SJCRH30 (cell line): ENCODE results near the gene TMED4. TPM values are rescaled to one million over a fixed set of nuclear protein-coding genes. Genes with fewer than 3 reads are reported as not detected.
"Not testable (repeated sequence)": the region's sequence is repeated elsewhere in the genome, so short reads cannot be mapped to it uniquely, and the experiment has no call there.

Experiments
- DNase-seq, 2 experiments: peaks; one replicate each; pipeline ENCODE4 v3.0.0-alpha.2; 2015 to 2020
- H3K27ac ChIP-seq: fragments of 250-450 bp; sonication (Bioruptor Pico); 2 replicates; pipeline ENCODE4 v1.5.1; 2020; ENCODE audit warnings: mild to moderate bottlenecking, moderate library complexity
- H3K27me3 ChIP-seq: fragments of 250-450 bp; sonication (Bioruptor Pico); 2 replicates; pipeline ENCODE4 v1.5.1; 2020; ENCODE audit warnings: mild to moderate bottlenecking, moderate library complexity
- H3K36me3 ChIP-seq: fragments of 250-450 bp; sonication (Bioruptor Pico); 2 replicates; pipeline ENCODE4 v1.5.1; 2020; ENCODE audit warnings: mild to moderate bottlenecking, moderate library complexity
- H3K4me1 ChIP-seq: fragments of 250-450 bp; sonication (Bioruptor Pico); 2 replicates; pipeline ENCODE4 v1.5.1; 2020; ENCODE audit warnings: mild to moderate bottlenecking, moderate library complexity
- H3K4me3 ChIP-seq: fragments of 250-450 bp; sonication (Bioruptor Pico); 2 replicates; pipeline ENCODE4 v1.5.1; 2020; ENCODE audit warnings: mild to moderate bottlenecking, moderate library complexity
- H3K9me3 ChIP-seq: fragments of 250-450 bp; sonication (Bioruptor Pico); replicated peaks from 2 replicates; pipeline ENCODE4 v1.5.1; 2020; ENCODE audit warnings: mild to moderate bottlenecking, moderate library complexity
- total RNA-seq: library from RNA; depleted of rRNA; stranded (reverse); fragments of >200 nt; shearing (Covaris generic); gene quantifications from 2 replicates; pipeline ENCODE4 v1.2.3, GENCODE V29; 2014

The TMED4 gene
- total RNA-seq, 1 experiment from 2014 or later: 114 TPM

DNA sequence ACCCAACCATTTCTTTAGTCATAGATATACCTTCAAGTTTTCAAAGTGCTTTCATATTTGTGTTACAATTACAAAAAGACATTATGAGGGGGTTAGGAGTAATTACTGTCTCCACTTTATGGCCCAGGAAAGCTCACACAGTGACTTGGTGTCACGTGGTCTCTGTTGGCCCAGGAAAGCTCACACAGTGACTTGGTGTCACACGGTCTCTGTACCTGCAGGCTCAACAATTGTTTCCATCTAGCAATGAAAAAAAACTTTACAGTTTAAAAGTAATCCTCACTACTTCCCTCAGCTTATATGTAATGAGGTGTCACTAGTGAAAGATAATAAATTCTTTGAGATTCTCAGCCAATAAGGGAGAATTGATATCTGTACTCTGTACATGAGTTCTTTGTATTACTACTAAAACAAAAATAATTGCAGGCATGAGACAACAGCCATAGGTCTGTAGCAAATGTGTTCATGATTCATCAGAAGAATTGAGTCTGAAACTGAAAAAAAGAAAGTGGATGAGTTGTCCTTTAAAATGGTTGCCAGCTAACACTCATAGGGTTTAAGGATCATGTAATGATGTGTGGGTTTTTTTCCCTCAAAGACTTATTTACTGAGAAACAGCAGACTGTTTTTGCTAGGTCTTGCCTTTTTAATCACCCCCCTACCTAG lies 35.3 kb upstream of the TMED4 start:
- H3K9me3 ChIP-seq: no peaks in the 10 kb centered on the region
- no peak overlapping the region for H3K27ac ChIP-seq
- DNase-seq: no peak

DNA sequence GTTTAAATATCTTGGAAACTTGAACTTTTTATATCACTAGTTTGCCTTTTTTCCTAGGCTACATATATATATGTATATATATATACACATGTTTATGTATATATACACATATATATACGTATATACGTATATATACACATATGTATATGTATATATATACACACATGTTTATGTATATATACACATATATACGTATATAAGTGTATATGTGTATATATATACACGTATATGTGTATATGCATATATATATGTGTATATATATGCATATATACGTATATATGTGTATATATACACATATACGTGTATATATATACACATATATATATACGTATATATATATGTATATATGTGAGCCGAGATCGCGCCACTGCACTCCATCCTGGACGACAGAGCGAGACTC lies 34.5 kb upstream of the TMED4 start:
- Histone ChIP-seq H3K36me3 (peaks cover 2% of the 10 kb centered on the region), H3K27ac (no peak overlapping the region), H3K4me3 (no peak overlapping the region), H3K9me3 (no peaks in the 10 kb centered on the region), H3K27me3 (no peaks in the 10 kb centered on the region), H3K4me1 (no peaks in the 10 kb centered on the region)
- no peak for DNase-seq

More for the DNA sequence above, 35.3 kb upstream of the TMED4 start:
- no peaks in the 10 kb centered on the region for H3K27me3 ChIP-seq
- peaks cover 2% of the 10 kb centered on the region for H3K36me3 ChIP-seq
- H3K4me3 ChIP-seq: no peak overlapping the region
- peaks cover under 1% of the 10 kb centered on the region; the same call in 1 of the 2 replicates for H3K4me1 ChIP-seq

DNA sequence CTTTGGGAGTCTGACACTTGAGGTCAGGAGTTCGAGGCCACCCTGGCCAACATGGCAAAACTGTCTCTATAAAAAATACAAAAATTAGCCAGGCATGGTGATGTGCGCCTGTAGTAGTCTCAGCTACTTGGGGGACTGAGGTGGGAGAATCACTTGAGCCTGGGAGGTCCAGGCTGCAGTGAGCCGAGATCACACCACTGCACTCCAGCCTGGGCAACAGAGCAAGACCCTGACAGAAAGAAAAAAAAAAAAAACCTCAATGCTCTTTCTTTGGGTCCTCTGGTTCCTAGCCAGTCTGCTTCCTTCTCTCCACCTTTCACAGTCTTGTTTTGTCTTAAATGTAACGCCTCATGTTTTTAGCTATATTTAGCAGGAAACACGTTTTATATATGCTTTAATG lies 33.8 kb upstream of the TMED4 start:
- Histone ChIP-seq H3K27ac (no peak overlapping the region), H3K27me3 (no peaks in the 10 kb centered on the region), H3K36me3 (peaks cover 2% of the 10 kb centered on the region), H3K4me1 (no peaks in the 10 kb centered on the region), H3K4me3 (no peak overlapping the region), H3K9me3 (no peaks in the 10 kb centered on the region)
- DNase-seq: no peak

DNA sequence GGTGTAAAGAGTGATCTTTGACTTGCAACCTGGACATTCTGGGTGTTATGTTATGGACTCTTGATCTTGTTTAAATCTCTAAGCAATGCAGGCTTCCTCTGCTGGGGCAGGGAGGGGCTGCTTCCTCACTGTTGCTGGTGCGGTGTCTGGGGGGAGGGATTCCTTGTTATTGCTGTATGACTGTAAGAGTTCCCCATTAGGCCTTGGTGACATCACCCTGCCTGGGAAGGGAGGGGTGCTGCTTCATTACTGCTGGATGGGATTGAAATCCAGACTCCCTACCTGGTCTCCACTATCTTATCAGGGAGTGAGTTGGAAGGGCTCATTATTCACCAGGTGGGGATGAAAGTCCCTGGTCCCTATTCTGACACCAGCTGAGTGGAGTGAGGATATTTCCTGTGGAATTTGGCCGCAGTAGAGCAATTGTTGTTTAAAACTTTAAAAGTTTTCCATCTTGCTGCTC lies 33.1 kb upstream of the TMED4 start:
- Histone ChIP-seq H3K9me3 (no peaks in the 10 kb centered on the region), H3K27ac (no peak overlapping the region), H3K36me3 (peaks cover 2% of the 10 kb centered on the region), H3K4me1 (no peaks in the 10 kb centered on the region), H3K4me3 (no peak overlapping the region), H3K27me3 (no peaks in the 10 kb centered on the region)
- DNase-seq: no peak

DNA sequence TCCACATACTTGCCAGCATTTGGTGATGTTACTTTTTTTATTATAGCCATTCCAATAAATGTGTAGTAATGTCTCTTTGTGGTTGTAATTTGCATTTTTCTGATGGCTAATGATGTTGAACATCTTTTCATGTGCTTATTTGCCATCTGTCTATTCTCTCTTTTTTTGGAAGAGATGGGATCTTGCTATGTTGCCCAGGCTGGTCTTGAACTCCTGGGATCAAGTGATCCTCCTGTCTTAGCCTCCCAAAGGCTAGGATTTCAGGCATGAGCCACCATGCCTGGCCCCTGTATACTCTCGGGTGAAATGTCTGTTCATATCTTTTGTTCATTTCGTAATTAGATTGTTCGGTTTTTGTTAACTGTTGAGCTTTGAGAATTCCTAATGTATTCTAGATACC lies 27.8 kb upstream of the TMED4 start:
- Histone ChIP-seq H3K36me3 (peaks cover 5% of the 10 kb centered on the region; the same call in 1 of the 2 replicates), H3K4me1 (peaks cover 12% of the 10 kb centered on the region), H3K27me3 (no peaks in the 10 kb centered on the region), H3K4me3 (no peak overlapping the region), H3K27ac (no peak overlapping the region), H3K9me3 (no peaks in the 10 kb centered on the region)
- no peak for DNase-seq

DNA sequence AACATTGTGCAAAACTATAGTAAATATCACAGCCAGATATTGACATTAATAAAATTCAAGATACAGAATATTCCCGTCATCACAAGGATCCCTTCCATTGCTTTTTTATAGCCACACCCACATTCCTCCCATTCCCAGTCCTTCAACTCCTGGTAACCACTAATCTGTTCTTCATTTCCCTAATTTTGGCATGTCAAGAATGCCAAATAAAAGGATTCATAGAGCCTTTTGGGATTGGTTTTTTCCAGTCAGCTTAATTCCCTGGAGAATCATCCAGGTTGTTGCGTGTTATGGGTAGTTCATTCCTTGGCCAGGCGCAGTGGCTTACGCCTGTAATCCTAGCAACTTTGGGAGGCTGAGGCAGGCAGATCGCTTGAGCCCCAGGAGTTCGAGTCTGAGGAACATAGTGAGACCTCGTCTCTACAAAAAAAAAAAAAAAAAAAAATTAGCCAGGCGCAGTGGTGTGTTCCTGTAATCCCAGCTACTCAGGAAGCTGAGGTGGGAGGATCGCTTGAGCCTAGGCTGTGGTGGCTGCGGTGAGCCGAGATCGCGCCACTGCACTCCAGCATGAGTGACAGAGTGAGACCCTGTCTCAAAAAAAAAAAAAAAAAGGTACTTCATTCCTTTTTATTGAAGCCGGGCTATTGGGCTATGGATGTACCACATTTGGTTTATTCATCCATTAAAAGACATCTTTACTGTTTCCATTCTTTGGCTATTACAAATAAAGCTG lies 27.1 kb upstream of the TMED4 start:
- Histone ChIP-seq H3K27ac (no peak overlapping the region), H3K27me3 (no peaks in the 10 kb centered on the region), H3K4me1 (peaks cover 12% of the 10 kb centered on the region), H3K36me3 (0 out of 2 replicates have a peak, but pooled peaks cover 3% of the 10 kb centered on the region), H3K9me3 (no peaks in the 10 kb centered on the region), H3K4me3 (no peak overlapping the region)
- peak in 1 of 2 experiments; percentile 27 for DNase-seq

DNA sequence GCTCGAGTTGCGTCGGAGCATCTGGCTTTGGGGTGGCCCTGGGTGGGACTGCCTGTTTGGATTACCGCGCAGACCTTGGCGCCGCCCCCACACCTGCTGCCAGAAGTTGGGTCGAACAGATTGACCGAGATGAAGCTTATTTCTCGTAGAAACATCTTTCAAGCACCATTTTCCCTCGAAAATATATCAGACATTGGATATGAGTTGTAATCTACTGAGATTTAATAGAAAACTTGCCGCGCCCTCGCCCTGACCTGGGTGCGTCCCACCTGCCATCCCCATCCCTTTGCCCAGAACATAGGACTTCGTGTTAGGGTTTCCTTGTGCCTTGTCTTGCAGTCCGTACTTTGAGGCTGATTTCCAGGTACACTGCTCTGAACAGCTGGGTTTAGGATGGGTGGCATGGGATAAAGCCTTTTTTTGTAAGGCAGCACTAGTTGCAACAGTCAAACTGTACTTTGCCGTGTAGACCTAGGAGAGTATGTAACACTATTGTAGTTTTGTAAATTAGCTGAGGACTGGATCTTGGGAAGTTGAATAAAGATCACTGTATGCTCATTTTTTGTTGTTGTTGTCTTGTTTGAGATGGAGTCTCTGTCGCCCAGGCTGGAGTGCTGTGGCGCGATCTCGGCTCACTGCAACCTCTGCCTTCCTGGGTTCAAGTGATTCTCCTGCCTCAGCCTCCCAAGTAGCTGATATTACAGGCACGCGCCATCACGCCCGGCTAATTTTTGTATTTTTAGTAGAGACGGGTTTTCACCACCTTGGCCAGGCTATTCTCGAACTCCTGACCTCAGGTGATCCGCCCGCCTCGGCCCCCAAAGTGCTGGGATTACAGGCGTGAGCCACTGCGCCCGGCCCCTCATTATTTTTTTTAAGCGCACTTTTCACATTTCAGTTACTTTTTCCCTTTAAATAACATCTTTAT lies 25.4 kb upstream of the TMED4 start:
- Histone ChIP-seq H3K27ac (peak overlapping the region; percentile 65), H3K4me3 (peak overlapping the region; percentile 87), H3K27me3 (no peaks in the 10 kb centered on the region), H3K4me1 (peaks cover 12% of the 10 kb centered on the region), H3K36me3 (0 out of 2 replicates have a peak, but pooled peaks cover 3% of the 10 kb centered on the region), H3K9me3 (no peaks in the 10 kb centered on the region)
- no peak for DNase-seq

DNA sequence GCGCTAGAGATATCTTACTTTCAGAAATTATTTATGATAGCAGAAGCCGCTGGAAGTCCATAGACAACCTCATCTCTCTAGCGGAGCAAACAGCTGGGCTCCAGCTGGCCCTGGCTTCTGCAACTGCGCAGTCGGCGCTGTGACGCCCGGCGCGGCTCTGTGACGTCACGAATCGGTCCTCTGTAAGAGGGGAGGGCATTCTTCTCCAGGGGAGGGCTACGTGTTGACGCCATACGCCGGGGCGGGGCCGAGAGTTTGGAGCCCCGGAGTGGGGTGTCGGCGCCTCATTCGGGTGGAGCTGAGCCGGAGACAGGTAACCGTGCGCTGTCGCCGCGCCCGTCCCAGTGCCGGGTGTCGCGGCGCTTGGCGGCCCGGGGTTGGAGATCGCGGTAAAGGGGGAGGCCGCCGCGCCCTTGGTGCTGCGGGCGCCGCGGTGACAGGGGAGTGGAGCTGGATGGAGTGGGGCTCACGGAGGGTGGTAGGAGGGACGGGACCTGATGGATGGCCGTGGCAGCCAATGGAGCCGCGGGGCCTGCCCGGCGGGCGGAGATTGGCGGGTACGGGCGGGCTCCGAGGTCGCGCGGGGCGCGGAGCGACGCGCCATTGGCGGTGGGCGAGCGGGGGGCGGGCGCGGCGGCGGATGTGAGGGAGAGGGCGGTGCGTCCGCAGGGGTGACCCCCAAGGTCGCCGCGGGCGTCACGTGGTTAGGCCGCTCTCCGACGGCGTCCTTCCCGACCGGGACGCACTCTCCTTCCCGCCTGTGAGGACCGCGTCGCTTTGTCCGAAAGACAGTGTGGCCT lies 24.5 kb upstream of the TMED4 start, which contains the start of gene OGDH:
Gene OGDH (plus strand): TSS at position 287 of the 800 bp plus-strand sequence. CDS start 17,717 bp downstream, outside the sequence.
- Histone ChIP-seq H3K36me3 (0 out of 2 replicates have a peak, but pooled peaks cover 3% of the 10 kb centered on the region), H3K4me1 (peaks cover 12% of the 10 kb centered on the region), H3K27ac (peak within 1 kb of the TSS; percentile 65), H3K27me3 (no peaks in the 10 kb centered on the region), H3K4me3 (peak within 1 kb of the TSS; percentile 87), H3K9me3 (no peaks in the 10 kb centered on the region)
- peak; percentile 99 for DNase-seq

DNA sequence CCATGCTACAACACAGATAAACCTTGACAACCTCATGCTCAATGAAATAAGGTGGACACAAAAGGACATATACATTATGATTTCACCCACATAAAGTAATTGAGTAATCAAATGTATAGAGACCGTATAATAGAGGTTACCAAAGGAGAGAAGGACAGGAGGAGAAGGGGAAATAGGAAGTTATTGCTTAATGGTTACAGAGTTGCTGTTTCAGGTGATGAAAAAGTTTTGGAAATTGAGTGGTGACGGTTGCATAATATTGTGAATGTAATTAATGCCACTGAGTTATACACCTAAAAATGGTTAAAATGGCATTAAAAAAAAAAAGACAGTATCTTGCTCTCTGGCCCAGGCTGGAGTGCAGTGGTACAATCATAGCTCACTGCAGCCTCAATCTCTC lies 22.9 kb upstream of the TMED4 start:
- no peaks in the 10 kb centered on the region for H3K27me3 ChIP-seq
- no peak overlapping the region for H3K27ac ChIP-seq
- DNase-seq: no peak
- no peaks in the 10 kb centered on the region for H3K9me3 ChIP-seq
- peaks cover 12% of the 10 kb centered on the region for H3K4me1 ChIP-seq
- H3K36me3 ChIP-seq: 0 out of 2 replicates have a peak, but pooled peaks cover 3% of the 10 kb centered on the region
- H3K4me3 ChIP-seq: no peak overlapping the region

DNA sequence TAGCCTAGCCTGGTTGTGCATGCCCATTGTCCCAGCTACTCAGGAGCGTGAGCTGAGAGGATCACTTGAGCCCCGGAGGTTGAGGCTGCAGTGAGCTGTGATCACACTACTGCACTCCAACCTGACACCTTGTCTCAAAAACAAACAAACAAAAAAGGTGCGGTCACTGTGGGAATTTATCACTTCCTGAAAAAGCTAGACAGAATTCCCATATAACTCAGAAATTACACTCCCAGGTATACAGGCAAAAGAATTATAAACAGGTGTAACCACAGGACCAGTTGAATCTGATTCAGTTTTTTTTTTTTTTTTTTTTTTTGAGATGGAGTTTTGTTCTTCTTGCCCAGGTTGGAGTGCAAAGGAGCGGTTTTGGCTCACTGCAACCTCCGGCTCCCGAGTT lies 21.2 kb upstream of the TMED4 start:
- Histone ChIP-seq H3K27me3 (no peaks in the 10 kb centered on the region), H3K4me1 (peaks cover 8% of the 10 kb centered on the region), H3K4me3 (no peak overlapping the region), H3K9me3 (no peaks in the 10 kb centered on the region), H3K27ac (no peak overlapping the region), H3K36me3 (0 out of 2 replicates have a peak, but pooled peaks cover 3% of the 10 kb centered on the region)
- no peak for DNase-seq

DNA sequence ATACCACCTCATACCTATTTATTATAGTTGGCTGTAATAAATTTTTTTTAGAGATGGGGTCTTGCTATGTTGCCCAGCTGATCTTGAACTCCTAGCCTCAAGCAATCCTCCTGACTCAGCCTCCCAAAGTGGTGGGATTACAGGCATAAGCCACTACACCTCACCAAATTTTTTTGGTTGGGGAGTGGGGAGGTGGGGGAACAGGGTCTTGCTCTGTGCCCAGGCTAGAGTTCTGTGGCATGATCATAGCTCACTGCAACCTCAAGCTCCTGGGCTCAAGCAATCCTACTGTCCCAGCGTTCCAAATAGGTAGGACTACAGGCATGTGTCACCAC lies 20.5 kb upstream of the TMED4 start:
- Histone ChIP-seq H3K36me3 (no peaks in the 10 kb centered on the region), H3K4me3 (no peak overlapping the region), H3K27ac (no peak overlapping the region), H3K9me3 (no peaks in the 10 kb centered on the region), H3K4me1 (peaks cover 3% of the 10 kb centered on the region), H3K27me3 (no peaks in the 10 kb centered on the region)
- no peak for DNase-seq

DNA sequence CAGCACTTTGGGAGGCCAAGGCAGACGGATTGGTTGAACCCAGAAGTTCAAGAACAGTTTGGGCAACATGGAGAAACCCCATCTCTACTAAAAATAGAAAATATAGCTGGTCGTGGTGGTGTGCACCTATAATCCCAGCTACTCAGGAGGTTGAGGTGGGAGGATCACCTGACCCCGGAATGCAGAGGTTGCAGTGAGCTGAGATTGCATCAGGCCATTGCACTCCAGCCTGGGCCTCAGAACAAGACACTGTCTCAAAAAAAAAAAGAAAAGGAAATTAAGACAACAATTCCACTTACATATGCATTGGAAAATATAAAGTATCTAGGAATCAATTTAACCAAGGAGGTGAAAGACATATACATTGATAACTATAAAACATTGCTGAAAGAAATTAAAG lies 17.2 kb upstream of the TMED4 start:
- Histone ChIP-seq H3K36me3 (no peaks in the 10 kb centered on the region), H3K27me3 (no peaks in the 10 kb centered on the region), H3K27ac (no peak overlapping the region), H3K4me1 (no peaks in the 10 kb centered on the region), H3K4me3 (no peak overlapping the region), H3K9me3 (no peaks in the 10 kb centered on the region)
- no peak for DNase-seq

DNA sequence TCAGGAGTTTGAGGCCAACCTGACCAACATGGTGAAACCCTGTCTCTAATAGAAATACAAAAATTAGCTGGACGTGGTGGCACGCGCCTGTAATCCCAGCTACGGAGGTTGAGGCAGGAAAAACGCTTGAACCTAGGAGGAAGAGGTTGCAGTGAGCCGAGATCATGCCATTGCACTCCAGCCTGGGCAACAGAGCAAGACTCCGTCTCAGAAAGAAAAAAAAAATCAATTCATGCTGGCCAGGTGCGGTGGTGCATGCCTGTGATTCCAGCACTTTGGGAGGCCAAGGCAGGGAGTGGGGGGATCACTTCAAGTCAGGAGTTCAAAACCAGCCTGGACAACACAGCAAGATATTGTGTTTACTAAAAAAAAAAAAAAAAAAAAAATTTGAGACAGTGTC lies 15.2 kb upstream of the TMED4 start:
- not testable (repeated sequence) for H3K4me1 ChIP-seq, H3K4me3 ChIP-seq, H3K27me3 ChIP-seq, H3K9me3 ChIP-seq, DNase-seq, H3K36me3 ChIP-seq, H3K27ac ChIP-seq
